Measurements from ENCODE around the gene UNC80. TPM values are rescaled to one million over a fixed set of nuclear protein-coding genes. Genes with fewer than 3 reads are reported as not detected.

Gene UNC80
- total RNA-seq, 4 donors from 2014 or later = 0.04 to 0.80 (median 0.21) TPM; not detected in 1

- peaks cover 38% of the 10 kb centered on the region for H3K4me1 ChIP-seq
- WGBS = 61% methylated on average over 2 of the region's 2 CpGs
Observed at GRCh38 chr2:210004881-210005280, 233.2 kb downstream of the UNC80 start.

GRCh38 chr2:210007895-210008294, 236.3 kb downstream of the UNC80 start:
- Histone ChIP-seq H3K9me3 (no peaks in the 10 kb centered on the region), H3K36me3 (no peaks in the 10 kb centered on the region), H3K27ac (no peak overlapping the region), H3K4me1 (peaks cover 32% of the 10 kb centered on the region), H3K4me3 (no peak overlapping the region), H3K27me3 (no peaks in the 10 kb centered on the region)
- DNase-seq (ENCODE audit: low spot score in 2 of 2) = no peak
- WGBS = 89% methylated on average over 2 of the region's 2 CpGs
- TF ChIP-seq POLR2A (IDR thresholded peaks at IDR 0.05) = no peak
- no peak for TF ChIP-seq EP300 (IDR thresholded peaks at IDR 0.05)
- no peak for TF ChIP-seq POLR2AphosphoS5 (IDR thresholded peaks at IDR 0.05)
- no peak for TF ChIP-seq CTCF (IDR thresholded peaks at IDR 0.05)

More at GRCh38 chr2:210004881-210005280, 233.2 kb downstream of the UNC80 start:
- H3K27ac ChIP-seq = no peak overlapping the region
- no peaks in the 10 kb centered on the region for H3K36me3 ChIP-seq
- H3K27me3 ChIP-seq = no peaks in the 10 kb centered on the region
- DNase-seq (ENCODE audit: low spot score in 2 of 2) = no peak
- no peaks in the 10 kb centered on the region for H3K9me3 ChIP-seq
- TF ChIP-seq POLR2AphosphoS5 (IDR thresholded peaks at IDR 0.05) = no peak
- H3K4me3 ChIP-seq = no peak overlapping the region

- H3K4me1 ChIP-seq = peaks cover 20% of the 10 kb centered on the region
- TF ChIP-seq CTCF (IDR thresholded peaks at IDR 0.05) = no peak
- no peak for TF ChIP-seq POLR2A (IDR thresholded peaks at IDR 0.05)
Observed at GRCh38 chr2:210009126-210009525, 237.5 kb downstream of the UNC80 start.

GRCh38 chr2:210009896-210010295, 238.3 kb downstream of the UNC80 start:
- TF ChIP-seq POLR2A (IDR thresholded peaks at IDR 0.05) = no peak
- TF ChIP-seq POLR2AphosphoS5 (IDR thresholded peaks at IDR 0.05) = no peak
- no peak for TF ChIP-seq EP300 (IDR thresholded peaks at IDR 0.05)
- no peak for TF ChIP-seq CTCF (IDR thresholded peaks at IDR 0.05)
- Histone ChIP-seq H3K4me3 (no peak overlapping the region), H3K36me3 (peaks cover 12% of the 10 kb centered on the region), H3K27ac (no peak overlapping the region), H3K27me3 (no peaks in the 10 kb centered on the region), H3K4me1 (peaks cover 12% of the 10 kb centered on the region), H3K9me3 (no peaks in the 10 kb centered on the region)
- 51% methylated on average over 3 of the region's 3 CpGs for WGBS
- DNase-seq (ENCODE audit: low spot score in 2 of 2) = no peak

More at GRCh38 chr2:210009126-210009525, 237.5 kb downstream of the UNC80 start:
- Histone ChIP-seq H3K36me3 (peaks cover 4% of the 10 kb centered on the region), H3K27me3 (no peaks in the 10 kb centered on the region), H3K9me3 (no peaks in the 10 kb centered on the region), H3K4me3 (no peak overlapping the region), H3K27ac (no peak overlapping the region)
- WGBS = 58% methylated on average over 6 of the region's 6 CpGs
- no peak for DNase-seq (ENCODE audit: low spot score in 2 of 2)

- no peak for TF ChIP-seq POLR2AphosphoS5 (IDR thresholded peaks at IDR 0.05)
- TF ChIP-seq EP300 (IDR thresholded peaks at IDR 0.05) = no peak
- TF ChIP-seq POLR2A (IDR thresholded peaks at IDR 0.05) = no peak
- no peak for TF ChIP-seq CTCF (IDR thresholded peaks at IDR 0.05)
- 89% methylated on average over 1 of the region's 1 CpG for WGBS
- Histone ChIP-seq H3K27me3 (no peaks in the 10 kb centered on the region), H3K27ac (no peak overlapping the region), H3K36me3 (peaks cover 91% of the 10 kb centered on the region), H3K4me1 (no peaks in the 10 kb centered on the region), H3K9me3 (no peaks in the 10 kb centered on the region), H3K4me3 (no peak overlapping the region)
- DNase-seq (ENCODE audit: low spot score in 2 of 2) = no peak
Observed at GRCh38 chr2:210020138-210020537, 248.5 kb downstream of the UNC80 start.

- no peak for DNase-seq (ENCODE audit: low spot score in 2 of 2)
- Histone ChIP-seq H3K4me1 (no peaks in the 10 kb centered on the region), H3K36me3 (peaks cover 83% of the 10 kb centered on the region), H3K4me3 (no peak overlapping the region), H3K9me3 (no peaks in the 10 kb centered on the region), H3K27me3 (no peaks in the 10 kb centered on the region), H3K27ac (no peak overlapping the region)
- WGBS = 89% methylated on average over 3 of the region's 3 CpGs
- no peak for TF ChIP-seq CTCF (IDR thresholded peaks at IDR 0.05)
- TF ChIP-seq EP300 (IDR thresholded peaks at IDR 0.05) = no peak
- TF ChIP-seq POLR2AphosphoS5 (IDR thresholded peaks at IDR 0.05) = no peak
Observed at GRCh38 chr2:210022824-210023223, 251.2 kb downstream of the UNC80 start.
